Activated CD8-positive, alpha-beta memory T cell treated with anti-CD3 and anti-CD28 coated beads, Interleukin-2, amount 50 U/mL, for 24 hours (primary cell): ENCODE data around the gene SIX5.
"Not testable (repeated sequence)": the region's sequence is repeated elsewhere in the genome, so short reads cannot be mapped to it uniquely, and the experiment has no call there.

Experiments
- DNase-seq: peaks from one replicate; pipeline ENCODE4 v3.0.0-alpha.2; 2020; ENCODE audit errors: extremely low read depth

The SIX5 gene

GRCh38 chr19:45754323-45754722, 14.7 kb downstream of the SIX5 start:
- DNase-seq = no peak

- DNase-seq = no peak
These were observed 15.5 kb downstream of the SIX5 start for GRCh38 chr19:45753548-45753947.

GRCh38 chr19:45752639-45753038, 16.4 kb downstream of the SIX5 start:
- no peak for DNase-seq

GRCh38 chr19:45751483-45751882, 17.6 kb downstream of the SIX5 start:
- DNase-seq = not testable (repeated sequence)

GRCh38 chr19:45747513-45747912, 21.5 kb downstream of the SIX5 start:
- no peak for DNase-seq

GRCh38 chr19:45746866-45747265, 22.2 kb downstream of the SIX5 start:
- no peak for DNase-seq

GRCh38 chr19:45745606-45746005, 23.4 kb downstream of the SIX5 start:
- DNase-seq = no peak

GRCh38 chr19:45742969-45743368, 26.1 kb downstream of the SIX5 start:
- DNase-seq = no peak

GRCh38 chr19:45739498-45740439, 29.3 kb downstream of the SIX5 start:
- DNase-seq = no peak

GRCh38 chr19:45733160-45733810, 35.8 kb downstream of the SIX5 start, which contains the start of gene MEIOSIN:
MEIOSIN (plus strand) TSS chr19:45733439; CDS start chr19:45735377, 1,938 bp downstream.
- DNase-seq = no peak

- peak; percentile 89 for DNase-seq
These were observed 38.4 kb downstream of the SIX5 start, which contains the start of gene FBXO46 for GRCh38 chr19:45730368-45731288. FBXO46 (minus strand) TSS chr19:45730896; CDS start chr19:45713495, 17,401 bp downstream.

- no peak for DNase-seq
These were observed 39.2 kb downstream of the SIX5 start for GRCh38 chr19:45729800-45730290.

GRCh38 chr19:45728683-45729082, 40.4 kb downstream of the SIX5 start:
- not testable (repeated sequence) for DNase-seq

- not testable (repeated sequence) for DNase-seq
These were observed 49.0 kb downstream of the SIX5 start for GRCh38 chr19:45720065-45720464.

- no peak for DNase-seq
These were observed 50.9 kb downstream of the SIX5 start for GRCh38 chr19:45717983-45718650.

- peak; percentile 89 for DNase-seq
These were observed 51.7 kb downstream of the SIX5 start for GRCh38 chr19:45717131-45717982.

GRCh38 chr19:45716359-45717130, 52.5 kb downstream of the SIX5 start:
- DNase-seq = no peak

- DNase-seq = no peak
These were observed 53.9 kb downstream of the SIX5 start for GRCh38 chr19:45715139-45715538.
